T-helper 2 cell (primary cell): ENCODE results near the gene ABCC8.
A peak's percentile ranks its signal among the peaks of the same experiment; 100 is the strongest.

ENCODE experiments used
- DNase-seq, 5 experiments: peaks; one replicate each; pipeline versions ENCODE4 v3.0.0 to v3.0.0-alpha.2; 2012 to 2022

Gene ABCC8

DNA sequence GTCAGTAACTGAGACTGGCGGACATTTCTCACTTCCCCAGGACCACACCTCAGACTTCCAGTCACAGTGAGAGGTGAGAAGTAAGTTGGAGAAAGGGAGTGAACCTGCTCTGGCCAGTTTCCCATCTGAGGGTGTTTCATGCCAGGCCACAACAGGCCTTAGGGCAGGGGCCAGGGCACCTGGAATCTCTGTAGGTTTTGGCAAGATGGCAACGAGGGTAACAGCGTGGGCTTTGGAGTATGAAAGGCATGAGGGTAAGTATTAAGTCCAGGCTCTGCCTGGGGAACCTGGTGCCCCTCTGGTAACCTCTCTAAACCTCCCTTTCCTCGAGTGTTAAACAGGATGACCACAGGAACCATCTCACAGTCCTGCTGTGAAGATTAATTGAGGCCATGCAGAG lies 28.5 kb upstream of the ABCC8 start:
- no peak for DNase-seq

DNA sequence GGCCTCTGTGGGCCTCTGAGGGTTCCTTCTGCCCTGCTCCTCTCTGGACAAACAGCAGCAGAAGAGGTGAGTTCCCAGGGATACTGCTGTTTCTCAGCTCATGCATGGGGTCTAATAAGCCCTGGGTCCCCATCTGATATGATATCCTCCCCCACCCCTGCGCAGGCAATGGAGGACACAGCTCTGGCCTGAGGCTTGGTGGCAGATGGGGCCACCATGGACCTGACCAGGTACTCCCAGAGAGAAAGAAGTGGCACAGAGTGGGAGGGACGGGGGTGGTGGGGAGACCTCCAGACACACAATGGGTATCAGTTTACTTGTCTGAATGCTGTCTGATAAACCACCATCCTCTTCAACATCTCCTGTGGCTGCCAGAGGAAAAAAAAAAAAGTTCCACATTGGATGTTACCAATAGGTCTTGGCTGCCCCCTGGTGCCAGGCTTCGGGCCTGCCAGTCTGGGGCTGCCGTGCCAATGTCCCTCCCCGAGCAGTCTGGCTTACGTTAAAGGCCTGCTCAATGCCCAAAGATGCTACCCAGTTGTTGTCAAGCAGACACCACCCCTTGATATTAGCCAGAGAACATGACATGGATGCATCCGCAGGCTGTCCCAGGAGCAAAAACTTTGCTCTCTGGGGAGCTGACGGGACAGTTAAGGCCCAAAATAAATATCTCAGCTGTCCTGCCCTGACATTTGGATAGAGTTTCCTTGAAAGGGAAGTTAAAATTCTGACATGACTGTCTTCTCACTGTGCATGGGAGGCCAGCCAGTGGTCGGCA lies 27.9 kb upstream of the ABCC8 start:
- peak; percentile 41 to 68 (median 63) for DNase-seq

DNA sequence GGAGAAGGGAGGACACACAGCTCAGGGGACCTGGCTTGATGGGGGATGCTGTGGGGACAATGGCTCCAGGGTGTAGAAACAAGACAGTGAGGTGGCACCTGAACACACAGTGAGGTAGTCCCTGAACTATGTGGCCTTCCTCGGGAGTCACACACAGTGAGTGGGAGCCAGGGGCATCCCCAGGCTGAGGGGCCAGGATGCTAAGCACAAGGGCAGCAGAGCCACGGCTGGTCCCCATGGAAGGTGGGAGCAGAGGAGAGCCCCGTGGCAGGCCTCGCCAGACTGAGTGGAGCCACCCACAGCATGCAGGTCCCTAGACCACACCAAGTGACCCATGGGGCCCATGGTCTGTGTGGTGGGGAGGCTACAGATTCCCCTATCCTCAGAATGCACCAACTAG lies 26.0 kb upstream of the ABCC8 start:
- DNase-seq, result no peak

GRCh38 chr11:17500673-17501072 lies 24.0 kb upstream of the ABCC8 start:
- DNase-seq, result no peak

DNA sequence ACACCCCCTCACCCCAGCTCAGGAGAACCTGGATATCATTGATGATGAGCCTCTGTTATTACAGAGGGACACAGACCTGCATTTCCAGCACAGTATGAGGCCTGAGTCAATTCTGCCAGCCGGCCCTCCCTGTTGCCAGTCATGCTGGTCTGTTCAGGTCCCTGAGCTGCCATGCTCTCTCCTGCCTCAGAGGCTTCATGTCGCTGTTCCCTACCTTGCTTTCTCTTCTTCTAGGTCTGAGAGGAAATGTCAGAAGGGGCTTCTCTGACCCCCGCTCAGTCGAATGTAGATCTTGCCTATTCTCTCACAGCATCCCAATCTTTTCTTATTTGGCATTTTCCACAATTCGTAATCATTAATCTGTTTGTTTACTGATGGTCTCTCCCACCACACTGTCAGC lies 21.8 kb upstream of the ABCC8 start:
- DNase-seq, result no peak

DNA sequence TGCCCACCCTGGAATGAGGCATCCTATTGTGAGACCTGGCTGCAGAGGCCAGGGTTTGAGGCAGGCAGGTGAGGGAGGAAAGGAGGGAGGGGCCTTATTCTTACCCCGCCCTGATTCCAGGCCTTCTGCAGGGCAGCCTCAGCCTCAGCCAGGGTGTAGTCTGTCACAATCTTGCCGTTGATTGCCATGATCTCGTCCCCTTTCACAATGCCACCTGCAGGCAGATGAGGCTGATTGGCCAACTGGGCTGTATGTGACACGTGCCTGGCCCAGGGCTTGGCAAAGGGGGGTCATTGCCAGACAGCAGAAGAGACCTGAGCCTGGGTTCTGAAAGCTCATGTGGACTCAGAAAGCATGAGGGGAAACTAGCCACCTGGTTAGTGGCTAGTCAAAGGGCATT lies 21.4 kb upstream of the ABCC8 start:
- no peak for DNase-seq

- DNase-seq, result no peak
Observed at GRCh38 chr11:17496406-17496805, 19.8 kb upstream of the ABCC8 start.

DNA sequence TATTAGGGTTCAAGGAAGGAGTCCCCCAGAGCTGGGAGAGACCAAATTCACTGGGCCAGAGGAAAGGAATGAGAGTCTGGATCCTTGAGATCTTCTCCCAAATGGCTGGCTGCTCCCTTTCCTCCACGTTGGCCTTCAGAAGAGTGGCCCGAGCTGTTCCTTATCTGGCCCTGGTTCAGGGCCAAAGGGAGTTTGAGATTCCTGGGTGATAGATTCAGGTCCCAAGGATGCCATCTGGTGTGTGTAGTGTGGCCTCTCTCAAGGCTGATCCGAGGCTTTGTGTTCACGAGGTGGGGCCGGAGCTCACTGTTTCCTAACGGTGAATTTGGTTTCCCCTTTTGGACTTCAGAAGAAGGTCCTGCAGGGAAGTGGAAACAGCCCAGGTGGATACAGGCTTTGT lies 17.4 kb upstream of the ABCC8 start:
- DNase-seq, result no peak

DNA sequence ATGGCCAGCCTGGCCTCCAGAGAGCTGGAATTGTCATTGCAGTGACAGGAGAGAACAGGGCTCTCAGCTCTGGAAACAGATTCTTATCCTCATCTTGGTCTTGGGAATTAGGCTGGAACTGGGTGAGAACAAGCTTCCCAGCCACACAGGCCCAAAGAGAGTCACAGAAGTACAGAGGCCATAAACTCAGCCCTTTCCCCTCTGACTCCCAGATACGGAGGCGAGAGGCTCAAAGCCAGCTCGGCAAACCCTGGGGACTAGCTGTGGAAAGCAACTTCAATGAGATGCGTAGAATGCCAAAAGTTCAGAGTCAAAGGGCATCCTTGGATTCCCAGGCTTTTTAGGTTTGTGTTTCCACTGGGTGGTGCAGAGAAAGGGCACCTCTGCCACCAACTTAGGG lies 14.3 kb upstream of the ABCC8 start:
- DNase-seq, result no peak

DNA sequence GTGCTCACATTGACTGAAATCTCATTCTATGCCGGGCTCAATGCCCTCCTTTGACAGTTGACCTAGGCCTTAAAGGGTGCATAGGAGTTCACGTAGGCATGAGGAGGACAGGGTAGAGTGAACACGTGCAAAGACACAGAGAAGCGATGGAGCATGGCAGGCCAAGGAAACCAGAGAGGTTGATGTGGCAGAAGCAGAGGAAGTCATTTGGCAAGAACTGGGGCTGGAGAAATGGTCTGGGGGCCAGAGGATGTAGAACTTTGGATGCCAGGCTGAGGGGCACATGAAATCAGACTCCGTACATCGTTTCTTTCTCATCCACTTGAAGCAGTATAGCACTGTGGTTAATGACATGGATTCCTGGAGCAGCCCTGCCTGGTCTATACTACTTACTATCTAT lies 13.6 kb upstream of the ABCC8 start:
- no peak for DNase-seq

DNA sequence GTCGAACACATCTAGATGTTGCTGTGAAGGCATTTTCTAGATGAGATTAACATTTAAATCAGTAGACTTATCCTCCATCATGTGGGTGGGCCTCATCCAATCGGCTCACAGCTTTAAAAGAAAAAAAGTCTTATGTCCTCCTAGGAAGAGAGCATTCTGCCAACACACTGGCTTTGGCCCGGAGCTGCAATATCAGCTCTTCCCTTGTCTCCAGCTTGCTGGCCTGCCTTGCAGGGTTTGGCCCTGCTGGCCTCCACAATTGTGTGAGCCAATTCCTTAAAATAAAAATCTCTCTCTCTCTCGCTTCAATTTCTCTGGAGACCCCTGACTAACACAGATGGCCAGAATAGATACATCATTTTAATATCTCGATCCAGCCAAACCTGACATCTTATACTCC lies 13.1 kb upstream of the ABCC8 start:
- DNase-seq, result no peak

DNA sequence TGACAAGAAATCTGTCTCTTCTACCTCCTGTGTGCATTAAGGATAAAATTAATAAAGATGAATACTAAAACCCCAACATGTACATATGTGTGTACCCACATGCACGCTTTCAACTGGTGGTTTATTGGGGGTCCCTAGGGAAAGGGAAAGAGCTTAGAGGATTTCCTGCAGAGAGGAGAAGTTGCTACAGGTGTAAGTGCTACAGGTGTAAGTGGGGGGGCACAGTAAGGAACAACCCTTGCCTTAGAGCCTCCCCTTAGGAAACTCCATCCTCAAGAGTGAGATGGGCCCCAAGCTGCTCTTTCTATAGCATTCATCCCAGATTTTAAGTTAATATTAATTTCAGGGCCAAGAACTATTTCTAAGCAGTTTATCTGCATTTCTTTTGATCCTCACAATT lies 11.9 kb upstream of the ABCC8 start:
- no peak for DNase-seq

GRCh38 chr11:17486646-17487045 lies 10.0 kb upstream of the ABCC8 start:
- DNase-seq, result no peak

- no peak for DNase-seq
Observed at GRCh38 chr11:17483505-17483904, 6.9 kb upstream of the ABCC8 start.

DNA sequence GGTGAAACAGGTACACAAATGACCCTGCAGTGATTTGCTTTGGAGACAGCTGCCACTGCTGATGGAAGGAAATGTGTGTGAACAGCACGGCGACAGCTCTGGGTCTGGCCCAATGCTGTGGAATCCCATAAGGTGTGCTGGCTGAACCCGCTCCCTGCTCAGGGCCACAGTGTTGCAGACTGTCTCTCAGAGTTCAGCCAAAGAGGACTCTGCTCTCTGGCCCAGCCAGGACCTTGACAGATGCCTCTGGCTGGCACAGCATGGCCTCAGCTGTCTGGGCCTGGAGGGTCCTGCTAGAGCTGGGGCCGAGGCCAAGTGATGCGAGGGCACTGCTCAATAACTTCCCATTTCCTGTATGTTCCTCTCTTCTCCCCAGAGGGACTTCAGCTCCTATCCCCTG lies 5.3 kb upstream of the ABCC8 start:
- no peak for DNase-seq

GRCh38 chr11:17479284-17480214 lies 2.9 kb upstream of the ABCC8 start:
- DNase-seq, result no peak

GRCh38 chr11:17478070-17478469 lies 1.4 kb upstream of the ABCC8 start:
- DNase-seq, result no peak

- no peak for DNase-seq
Observed at GRCh38 chr11:17477361-17477760, 716 bp upstream of the ABCC8 start.

DNA sequence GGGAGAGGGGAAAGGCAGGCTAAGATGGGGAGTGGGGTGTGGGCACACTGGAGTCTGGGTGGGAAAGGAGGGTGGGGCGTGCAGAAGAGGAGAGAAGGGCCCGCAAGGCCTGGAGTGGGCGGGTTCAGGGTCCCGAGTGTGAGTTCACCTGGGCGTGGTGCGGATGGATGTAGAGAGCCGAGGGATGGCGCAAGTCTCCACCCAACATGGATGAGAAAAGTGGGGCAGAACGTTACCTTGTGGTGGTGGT lies 364 bp upstream of the ABCC8 start:
- no peak for DNase-seq

DNA sequence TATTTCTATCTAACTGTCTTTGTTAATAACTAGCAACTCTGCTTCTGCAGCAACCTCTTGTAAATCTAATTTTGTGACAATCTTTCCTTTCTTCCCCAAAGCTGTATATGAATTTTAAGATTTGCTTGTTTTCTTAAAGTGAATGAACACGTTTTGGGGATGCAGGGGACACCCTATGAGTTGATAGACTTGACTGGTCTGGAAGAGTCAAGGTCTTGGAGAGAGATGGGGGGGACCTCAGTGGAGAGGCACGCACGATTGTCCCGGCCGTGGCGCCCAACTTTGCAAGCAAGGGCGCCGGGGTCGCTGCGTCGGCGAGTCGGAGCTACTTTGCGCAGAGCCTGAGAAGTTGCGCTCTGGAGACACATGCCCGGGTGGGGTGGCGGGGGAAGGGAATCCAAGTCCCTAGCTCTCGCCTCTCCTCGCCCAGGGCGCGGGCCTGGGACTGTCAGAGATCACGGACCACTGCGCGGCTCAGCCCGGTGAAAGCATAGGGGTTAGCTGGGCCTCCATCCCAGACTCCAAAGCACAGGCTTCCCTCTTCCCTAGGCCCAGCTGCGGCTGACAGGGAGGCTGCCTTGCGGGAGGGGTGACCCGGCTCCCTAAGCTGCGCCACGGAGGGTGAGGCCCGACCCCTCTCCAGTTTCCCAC lies 854 bp downstream of the ABCC8 start:
- no peak for DNase-seq

DNA sequence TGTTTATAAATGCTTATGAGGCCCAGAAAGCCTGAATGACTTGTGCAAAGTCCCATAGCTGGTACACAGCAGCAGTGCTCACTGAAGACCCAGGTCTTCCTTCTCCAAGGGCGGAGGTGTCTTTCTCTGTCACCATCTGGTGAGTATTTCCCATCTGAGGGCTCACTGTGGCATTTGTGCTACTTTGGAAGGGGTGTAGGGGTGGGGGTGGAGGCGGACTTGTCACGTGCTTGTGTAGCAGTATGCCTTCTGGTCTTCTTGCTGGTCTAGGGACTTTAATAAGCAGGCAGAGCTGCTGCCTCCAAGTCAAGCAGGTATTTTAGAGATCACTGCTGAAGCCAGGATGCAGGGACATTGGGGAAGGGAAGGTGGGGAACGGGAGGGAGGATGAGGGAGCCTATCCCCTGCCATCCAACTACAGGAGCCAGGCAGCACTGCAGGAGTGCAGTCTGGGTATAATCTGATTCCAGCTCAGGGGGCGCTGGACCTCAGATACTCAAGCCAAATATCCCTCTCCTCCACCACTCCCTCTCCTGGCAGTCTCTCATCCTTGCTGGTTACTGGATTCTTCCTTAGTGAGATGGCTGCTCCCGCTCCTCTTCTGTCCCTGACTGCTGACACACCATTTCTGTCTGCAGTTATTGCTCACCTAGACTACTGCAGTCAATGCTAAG lies 3.4 kb downstream of the ABCC8 start:
- no peak for DNase-seq

GRCh38 chr11:17472467-17472866 lies 4.2 kb downstream of the ABCC8 start:
- DNase-seq, result no peak

GRCh38 chr11:17471501-17471900 lies 5.1 kb downstream of the ABCC8 start:
- no peak for DNase-seq
